Motor neuron (in vitro differentiated cells): ENCODE results near the gene PHGDH. TPM values are rescaled to one million over a fixed set of nuclear protein-coding genes. Genes with fewer than 3 reads are reported as not detected.
"Not testable (repeated sequence)": the region's sequence is repeated elsewhere in the genome, so short reads cannot be mapped to it uniquely, and the experiment has no call there.

Source experiments
- ATAC-seq, 8 experiments: fragments of 200-7000 bp; cut with Tn5 transposase; replicated peaks in 6 of 8; 2 replicates each; pipeline ENCODE4 v1.8.0; 2021; ENCODE audit warnings: mild to moderate bottlenecking in 8 of 8, moderate library complexity in 8 of 8
- H3K27ac ChIP-seq, 2 donors: fragments of 250-450 bp; sonication (Bioruptor Pico); 2 replicates each; pipeline ENCODE4 v1.9.0; 2021; ENCODE audit warnings: antibody characterized with exemption in 2 of 2, mild to moderate bottlenecking in 2 of 2, moderate library complexity in 1 of 2
- H3K4me1 ChIP-seq, 2 donors: fragments of 250-450 bp; sonication (Bioruptor Pico); replicated peaks in 1 of 2; 2 replicates each; pipeline ENCODE4 v1.6.1; 2021; ENCODE audit warnings: antibody characterized with exemption in 2 of 2, mild to moderate bottlenecking in 2 of 2, moderate library complexity in 1 of 2
- H3K4me3 ChIP-seq, 5 donors: fragments of 250-450 bp; sonication (Bioruptor Pico); 2 replicates each; pipeline ENCODE4 v1.9.0; 2021; ENCODE audit warnings: antibody characterized with exemption in 5 of 5, mild to moderate bottlenecking in 5 of 5, moderate library complexity in 4 of 5
- WGBS, 10 experiments: fragments of 450-650 bp; shearing (Covaris generic); methylation state at CpG; one replicate each; pipeline ENCODE4 v1.0.0; 2022; 5-methylcytosine and 5-hydroxymethylcytosine counted together
- in situ Hi-C, 9 experiments: fragments of 400-800 bp; cut with MboI; loops; one replicate each; pipeline ENCODE4 v1.15.0; 2021; ENCODE audit warnings: low sequenced_read_pairs in 9 of 9, low pct_unique_long_range_greater_than_20kb in 2 of 9; ENCODE audit not compliant: unreplicated experiment in 9 of 9
- total RNA-seq, 8 experiments: library from RNA; unstranded; fragments of 300-600 nt; gene quantifications; 2 replicates each; pipeline versions ENCODE4 v1.2.3 to v1.2.4, GENCODE V29; 2022

PHGDH gene
- total RNA-seq, 8 experiments from 2014 or later = 39.6 to 288 (median 175) TPM

- H3K27ac ChIP-seq = no peak overlapping the region
- in situ Hi-C loops = no loop called here
- no peak overlapping the region for H3K4me3 ChIP-seq
- ATAC-seq = no peak
- H3K4me1 ChIP-seq = no peaks in the 10 kb centered on the region
- WGBS, 10 experiments = 47 to 100% (median 82%) methylated on average over 1 to 3 of the region's 3 CpGs
Measured at GRCh38 chr1:119680193-119680592, 31.5 kb upstream of the PHGDH start.

- in situ Hi-C loops = no loop called here
- Histone ChIP-seq H3K27ac (no peak overlapping the region), H3K4me1 (no peaks in the 10 kb centered on the region), H3K4me3 (no peak overlapping the region)
- ATAC-seq = no peak
- 20 to 100% (median 86%) methylated on average over 1 to 2 of the region's 2 CpGs; no CpG with 5 or more reads in 1 of the 10 experiments for WGBS, 10 experiments
Measured at GRCh38 chr1:119680723-119681122, 31.0 kb upstream of the PHGDH start.

- Histone ChIP-seq H3K4me3 (no peak overlapping the region), H3K27ac (no peak overlapping the region), H3K4me1 (no peaks in the 10 kb centered on the region)
- in situ Hi-C loops = no loop called here
- no peak for ATAC-seq
- WGBS, 10 experiments = 0 to 100% (median 72%) methylated on average over 1 to 2 of the region's 2 CpGs
Measured at GRCh38 chr1:119681560-119681959, 30.2 kb upstream of the PHGDH start.

DNA sequence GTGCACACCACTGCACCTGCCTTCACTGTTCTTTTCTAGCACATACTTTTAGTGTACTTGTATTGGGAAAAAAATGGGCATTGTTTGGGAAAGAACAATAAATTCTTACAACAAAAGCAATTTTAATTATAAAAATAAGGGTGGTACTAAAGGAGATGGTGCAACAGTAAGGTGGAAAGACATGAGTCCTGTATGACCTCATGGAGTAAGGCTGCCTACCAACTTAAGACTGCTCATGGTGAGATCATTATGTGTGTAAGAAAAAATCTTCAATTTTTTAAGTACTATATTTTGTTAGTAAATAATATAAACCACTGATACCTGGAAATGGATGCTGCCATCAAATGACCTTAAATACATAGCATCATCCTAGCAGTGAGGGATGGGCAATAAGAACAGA lies 29.6 kb upstream of the PHGDH start:
- H3K4me3 ChIP-seq = no peak overlapping the region
- ATAC-seq = no peak
- no peak overlapping the region for H3K27ac ChIP-seq
- H3K4me1 ChIP-seq = peaks cover 0 to 5% of the 10 kb centered on the region in 2 donors
- in situ Hi-C loops = no loop called here

- Histone ChIP-seq H3K4me1 (peaks cover 4 to 15% of the 10 kb centered on the region in 2 donors), H3K27ac (no peak overlapping the region), H3K4me3 (no peak overlapping the region)
- in situ Hi-C loops = no loop called here
- 88 to 100% (median 100%) methylated on average over 1 of the region's 1 CpG; no CpG with 5 or more reads in 3 of the 10 experiments for WGBS, 10 experiments
- ATAC-seq = no peak
Measured at GRCh38 chr1:119683893-119684292, 27.8 kb upstream of the PHGDH start.

GRCh38 chr1:119686661-119687060 lies 25.1 kb upstream of the PHGDH start:
- WGBS, 10 experiments = 30 to 100% (median 89%) methylated on average over 2 to 3 of the region's 3 CpGs; no CpG with 5 or more reads in 3 of the 10 experiments
- ATAC-seq = peak in 1 of 8 experiments; percentile 15
- Histone ChIP-seq H3K4me3 (no peak overlapping the region), H3K27ac (no peak overlapping the region), H3K4me1 (peaks cover 4 to 15% of the 10 kb centered on the region in 2 donors)
- in situ Hi-C loops = no loop called here

GRCh38 chr1:119687434-119688079 lies 24.2 kb upstream of the PHGDH start:
- WGBS, 10 experiments = 0 to 80% (median 40%) methylated on average over 1 to 2 of the region's 2 CpGs; no CpG with 5 or more reads in 3 of the 10 experiments
- peak in 7 of 8 experiments; percentile 42 to 95 (median 72) for ATAC-seq
- no peak overlapping the region for H3K27ac ChIP-seq

GRCh38 chr1:119688810-119689209 lies 22.9 kb upstream of the PHGDH start:
- no peak overlapping the region for H3K27ac ChIP-seq

More at GRCh38 chr1:119687434-119688079, 24.2 kb upstream of the PHGDH start:
- Histone ChIP-seq H3K4me1 (peaks cover 4 to 15% of the 10 kb centered on the region in 2 donors), H3K4me3 (no peak overlapping the region)
- in situ Hi-C loops = no loop called here

GRCh38 chr1:119689511-119689910 lies 22.2 kb upstream of the PHGDH start:
- ATAC-seq = no peak
- H3K4me3 ChIP-seq = no peak overlapping the region
- in situ Hi-C loops = no loop called here
- no peak overlapping the region for H3K27ac ChIP-seq
- peaks cover 4 to 15% of the 10 kb centered on the region in 2 donors for H3K4me1 ChIP-seq

More at GRCh38 chr1:119688810-119689209, 22.9 kb upstream of the PHGDH start:
- Histone ChIP-seq H3K4me3 (no peak overlapping the region), H3K4me1 (peaks cover 4 to 15% of the 10 kb centered on the region in 2 donors)
- in situ Hi-C loops = no loop called here
- no peak for ATAC-seq

DNA sequence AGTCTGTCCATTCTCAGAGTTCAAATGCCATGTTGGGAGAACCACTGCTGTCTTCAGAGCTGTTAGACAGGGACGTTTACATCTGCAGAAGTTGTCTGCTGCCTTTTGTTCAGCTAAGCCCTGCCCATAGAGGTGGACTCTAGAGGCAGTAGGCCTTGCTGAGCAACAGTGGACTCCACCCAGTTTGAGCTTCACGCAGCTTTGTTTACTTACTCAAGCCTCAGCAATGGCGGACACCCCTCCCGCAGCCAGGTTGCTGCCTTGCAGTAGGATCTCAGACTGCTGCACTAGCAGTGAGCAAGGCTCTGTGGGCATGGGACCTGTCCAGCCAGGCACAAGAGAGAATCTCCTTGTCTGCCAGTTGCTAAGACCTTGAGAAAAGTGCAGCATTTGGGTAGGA lies 14.9 kb upstream of the PHGDH start:
- WGBS, 10 experiments = 45 to 86% (median 73%) methylated on average over 1 to 4 of the region's 4 CpGs; no CpG with 5 or more reads in 4 of the 10 experiments
- H3K27ac ChIP-seq, in situ Hi-C loops, H3K4me1 ChIP-seq, H3K4me3 ChIP-seq: not testable (repeated sequence)
- ATAC-seq = peak in 4 of 8 experiments; percentile 26 to 100 (median 84)

- 0 to 87% (median 74%) methylated on average over 1 to 3 of the region's 3 CpGs; no CpG with 5 or more reads in 2 of the 10 experiments for WGBS, 10 experiments
- in situ Hi-C loops = no loop called here
Measured at GRCh38 chr1:119697598-119697997, 14.1 kb upstream of the PHGDH start.

DNA sequence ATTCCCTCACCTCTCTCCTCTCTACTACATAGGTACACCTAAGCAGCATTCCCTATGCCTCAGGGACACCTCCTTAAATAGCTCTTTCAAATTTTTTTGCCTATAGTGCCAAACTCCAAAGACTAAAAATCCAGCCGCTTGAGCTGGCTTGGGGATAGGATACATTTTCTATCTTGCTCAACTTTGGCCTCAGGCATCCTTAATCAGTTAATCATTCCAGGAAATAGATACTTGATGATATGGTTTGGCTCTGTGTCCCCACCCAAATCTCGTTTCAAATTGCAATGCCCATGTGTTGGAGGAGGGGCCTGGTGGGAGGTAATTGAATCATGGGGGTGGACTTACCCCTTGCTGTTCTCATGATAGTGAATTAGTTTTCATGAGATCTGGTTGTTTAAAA lies 11.4 kb upstream of the PHGDH start:
- 0 to 100% (median 75%) methylated on average over 1 to 2 of the region's 2 CpGs; no CpG with 5 or more reads in 2 of the 10 experiments for WGBS, 10 experiments
- H3K4me3 ChIP-seq = no peak overlapping the region
- H3K4me1 ChIP-seq = peaks cover 0 to 4% of the 10 kb centered on the region in 2 donors
- no peak overlapping the region for H3K27ac ChIP-seq
- ATAC-seq = no peak
- in situ Hi-C loops = no loop called here

More at GRCh38 chr1:119697598-119697997, 14.1 kb upstream of the PHGDH start:
- H3K4me1 ChIP-seq = peaks cover 0 to 4% of the 10 kb centered on the region in 2 donors
- H3K27ac ChIP-seq = no peak overlapping the region
- peak in 1 of 8 experiments; percentile 26 for ATAC-seq
- H3K4me3 ChIP-seq = no peak overlapping the region

DNA sequence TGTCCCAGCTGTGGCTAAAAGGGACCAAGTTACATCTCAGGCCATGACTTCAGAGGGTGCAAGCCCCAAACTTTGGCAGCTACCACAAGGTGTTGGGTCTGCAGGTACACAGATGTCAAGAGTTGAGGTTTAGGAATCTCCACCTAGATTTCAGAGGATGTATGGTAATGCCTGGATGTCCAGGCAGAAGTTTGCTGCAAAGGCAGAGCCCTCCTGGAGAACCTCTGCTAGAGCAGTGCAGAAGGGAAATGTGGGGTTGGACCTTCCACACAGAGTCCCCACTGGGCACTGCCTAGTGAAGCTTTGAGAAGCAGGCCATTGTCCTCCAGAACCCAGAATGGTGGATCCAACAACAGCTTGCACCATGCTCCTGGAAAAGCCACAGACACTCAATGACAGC lies 10.1 kb upstream of the PHGDH start:
- ATAC-seq = no peak
- H3K4me1 ChIP-seq = peaks cover 0 to 4% of the 10 kb centered on the region in 2 donors
- in situ Hi-C loops = no loop called here
- no peak overlapping the region for H3K27ac ChIP-seq
- H3K4me3 ChIP-seq = no peak overlapping the region

- peak in 2 of 8 experiments; percentile 96 to 97 for ATAC-seq
- Histone ChIP-seq H3K4me1 (peaks cover 0 to 4% of the 10 kb centered on the region in 2 donors), H3K27ac (no peak overlapping the region), H3K4me3 (no peak overlapping the region)
- 0 to 97% (median 89%) methylated on average over 1 to 2 of the region's 2 CpGs; no CpG with 5 or more reads in 4 of the 10 experiments for WGBS, 10 experiments
- in situ Hi-C loops = no loop called here
Measured at GRCh38 chr1:119702384-119702783, 9.3 kb upstream of the PHGDH start.
